HuH-7.5 (cell line): ENCODE results near the gene KCNK5.
A peak's percentile ranks its signal among the peaks of the same experiment; 100 is the strongest.

Experiments
- DNase-seq: peaks from one replicate; pipeline ENCODE4 v3.0.0; 2011; ENCODE audit warnings: low spot score

KCNK5 gene

GRCh38 chr6:39171489-39172376, 57.5 kb downstream of the KCNK5 start:
- no peak for DNase-seq

GRCh38 chr6:39170860-39171259, 58.4 kb downstream of the KCNK5 start:
- no peak for DNase-seq

- DNase-seq = no peak
These were observed 58.9 kb downstream of the KCNK5 start for GRCh38 chr6:39170389-39170788.

- DNase-seq = no peak
These were observed 59.6 kb downstream of the KCNK5 start for GRCh38 chr6:39169448-39170344.

- no peak for DNase-seq
These were observed 61.2 kb downstream of the KCNK5 start for GRCh38 chr6:39167866-39168625.

GRCh38 chr6:39167321-39167720, 62.0 kb downstream of the KCNK5 start:
- DNase-seq = no peak

- DNase-seq = no peak
These were observed 62.4 kb downstream of the KCNK5 start for GRCh38 chr6:39166912-39167290.

GRCh38 chr6:39166189-39166911, 62.9 kb downstream of the KCNK5 start:
- DNase-seq = peak; percentile 69

GRCh38 chr6:39157511-39157910, 71.8 kb downstream of the KCNK5 start:
- no peak for DNase-seq

GRCh38 chr6:39156801-39157200, 72.5 kb downstream of the KCNK5 start:
- DNase-seq = no peak

- DNase-seq = no peak
These were observed 74.6 kb downstream of the KCNK5 start for GRCh38 chr6:39154705-39155104.

- no peak for DNase-seq
These were observed 75.4 kb downstream of the KCNK5 start for GRCh38 chr6:39153766-39154397.

GRCh38 chr6:39152262-39152661, 77.0 kb downstream of the KCNK5 start:
- DNase-seq = no peak

- no peak for DNase-seq
These were observed 78.1 kb downstream of the KCNK5 start for GRCh38 chr6:39151211-39151610.

- DNase-seq = no peak
These were observed 84.6 kb downstream of the KCNK5 start for GRCh38 chr6:39144481-39145173.

GRCh38 chr6:39143238-39143930, 85.9 kb downstream of the KCNK5 start:
- no peak for DNase-seq

- no peak for DNase-seq
These were observed 88.6 kb downstream of the KCNK5 start for GRCh38 chr6:39140556-39141167.
